Sigmoid colon (tissue), 7 donors: ENCODE data around the gene MARCO. TPM values are rescaled to one million over a fixed set of nuclear protein-coding genes. Genes with fewer than 3 reads are reported as not detected.

ENCODE experiments used
- DNase-seq: peaks from one replicate; pipeline ENCODE4 v3.0.0-alpha.2; 2019
- H3K27ac ChIP-seq, 4 donors: fragments of 200-600 bp; sonication (generic); one replicate each; pipeline ENCODE4 v1.5.1; 2016 to 2019; ENCODE audit warnings: mild to moderate bottlenecking in 1 of 4
- H3K27me3 ChIP-seq, 3 donors: fragments of 200-600 bp; sonication (generic); one replicate each; pipeline ENCODE4 v1.5.1; 2019; ENCODE audit warnings: mild to moderate bottlenecking in 1 of 3
- H3K36me3 ChIP-seq, 4 donors: fragments of 200-600 bp; sonication (generic); one replicate each; pipeline ENCODE4 v1.5.1; 2016 to 2019
- H3K4me1 ChIP-seq, 4 donors: fragments of 200-600 bp; sonication (generic); one replicate each; pipeline ENCODE4 v1.5.1; 2017 to 2019
- H3K4me3 ChIP-seq, 4 donors: fragments of 200-600 bp; sonication (generic); one replicate each; pipeline ENCODE4 v1.5.1; 2017 to 2019; ENCODE audit warnings: mild to moderate bottlenecking in 2 of 4, moderate library complexity in 1 of 4
- H3K9me3 ChIP-seq, 4 donors: fragments of 200-600 bp in 3 of 4; sonication (generic) in 3 of 4; one replicate each; pipeline versions ENCODE4 v1.5.1 to v1.6.1; 2013 to 2019
- CTCF ChIP-seq, 4 experiments: fragments of 450-650 bp in 3 of 4; fragments of 200-600 bp in 1 of 4; IDR thresholded peaks; one replicate each; pipeline ENCODE4 v1.5.1; 2016 to 2019; ENCODE audit warnings: antibody characterized with exemption in 4 of 4, mild to moderate bottlenecking in 3 of 4, moderate library complexity in 2 of 4
- EP300 ChIP-seq, 4 donors: sonication (generic); formaldehyde crosslinking; IDR thresholded peaks; one replicate each; pipeline ENCODE4 v1.6.1; 2017; ENCODE audit warnings: antibody characterized with exemption in 4 of 4
- POLR2A ChIP-seq, 2 donors: fragments of 450-650 bp; IDR thresholded peaks; one replicate each; pipeline ENCODE4 v1.6.1; 2016; ENCODE audit warnings: antibody characterized with exemption in 2 of 2, mild to moderate bottlenecking in 2 of 2, moderate library complexity in 2 of 2
- POLR2AphosphoS5 ChIP-seq, 4 donors: sonication (generic); formaldehyde crosslinking; IDR thresholded peaks; one replicate each; pipeline ENCODE4 v1.6.1; 2017; ENCODE audit warnings: antibody characterized with exemption in 4 of 4
- WGBS, 2 donors: extraction: QIAGEN DNeasy Blood & Tissue Kit; methylation state at CpG; one replicate each; pipeline ENCODE4 v1.1.7; 2013; 5-methylcytosine and 5-hydroxymethylcytosine counted together
- intact Hi-C: fragments of 100-400 bp; cut with DNase I; formaldehyde crosslinking; loops from one replicate; pipeline ENCODE4 v1.15.1; 2023
- polyA plus RNA-seq, 3 donors: library from polyadenylated mRNA; stranded (reverse); fragments of 200-250 nt; gene quantifications; one replicate each; pipeline ENCODE4 v1.2.3, GENCODE V29; 2013
- total RNA-seq, 4 donors: library from RNA; depleted of rRNA; stranded (reverse); fragments of >200 nt; gene quantifications; one replicate each; pipeline ENCODE4 v1.1.0, GENCODE V29; 2016
- donor health status: healthy with polysubstance abuse.
- donor health status: Bipolar disorder and iron deficiency.
- donor health status: healthy.

MARCO gene
- total and polyA plus RNA-seq, 7 donors: 3.3 to 18.7 (median 10.6) TPM; not detected in 1

GRCh38 chr2:118974103-118974993 is 32.4 kb downstream of the MARCO start:
- H3K4me1 ChIP-seq: no peaks in the 10 kb centered on the region
- peaks cover 0 to 7% (median 0%) of the 10 kb centered on the region in 3 donors for H3K27me3 ChIP-seq
- H3K9me3 ChIP-seq: peaks cover 0 to 2% (median 0%) of the 10 kb centered on the region in 4 donors
- no peaks in the 10 kb centered on the region for H3K36me3 ChIP-seq
- no peak overlapping the region for H3K27ac ChIP-seq
- no peak overlapping the region for H3K4me3 ChIP-seq
- TF ChIP-seq POLR2AphosphoS5 (IDR thresholded peaks at IDR 0.05) (peak in 1 of 4 donors; percentile 41), EP300 (IDR thresholded peaks at IDR 0.05) (no peak), CTCF (IDR thresholded peaks at IDR 0.05) (no peak), POLR2A (IDR thresholded peaks at IDR 0.05) (no peak)
- no peak for DNase-seq
- intact Hi-C loops: no loop called here
- WGBS, 2 donors: 70 to 77% methylated on average over 13 of the region's 13 CpGs

GRCh38 chr2:118975133-118975532 is 33.1 kb downstream of the MARCO start:
- H3K9me3 ChIP-seq: peaks cover 0 to 2% (median 0%) of the 10 kb centered on the region in 4 donors
- TF ChIP-seq EP300 (IDR thresholded peaks at IDR 0.05) (no peak), CTCF (IDR thresholded peaks at IDR 0.05) (no peak), POLR2A (IDR thresholded peaks at IDR 0.05) (no peak), POLR2AphosphoS5 (IDR thresholded peaks at IDR 0.05) (no peak)
- WGBS, 2 donors: 54 to 73% methylated on average over 5 of the region's 5 CpGs
- H3K4me1 ChIP-seq: no peaks in the 10 kb centered on the region
- no peak overlapping the region for H3K27ac ChIP-seq
- H3K36me3 ChIP-seq: no peaks in the 10 kb centered on the region
- intact Hi-C loops: no loop called here
- peaks cover 0 to 7% (median 0%) of the 10 kb centered on the region in 3 donors for H3K27me3 ChIP-seq
- no peak overlapping the region for H3K4me3 ChIP-seq
- DNase-seq: no peak

GRCh38 chr2:118978064-118978463 is 36.1 kb downstream of the MARCO start:
- Histone ChIP-seq H3K27ac (no peak overlapping the region), H3K27me3 (peaks cover 0 to 7% (median 0%) of the 10 kb centered on the region in 3 donors), H3K4me3 (no peak overlapping the region), H3K36me3 (no peaks in the 10 kb centered on the region), H3K4me1 (no peaks in the 10 kb centered on the region), H3K9me3 (peaks cover 0 to 2% (median 0%) of the 10 kb centered on the region in 4 donors)
- intact Hi-C loops: no loop called here
- no peak for TF ChIP-seq POLR2AphosphoS5 (IDR thresholded peaks at IDR 0.05)
- no peak for TF ChIP-seq POLR2A (IDR thresholded peaks at IDR 0.05)
- TF ChIP-seq EP300 (IDR thresholded peaks at IDR 0.05): no peak
- TF ChIP-seq CTCF (IDR thresholded peaks at IDR 0.05): no peak
- no peak for DNase-seq
- WGBS, 2 donors: 81 to 83% methylated on average over 2 of the region's 2 CpGs

GRCh38 chr2:118979152-118979861 is 37.3 kb downstream of the MARCO start:
- TF ChIP-seq POLR2AphosphoS5 (IDR thresholded peaks at IDR 0.05): no peak
- no peak for TF ChIP-seq EP300 (IDR thresholded peaks at IDR 0.05)
- no peak for TF ChIP-seq CTCF (IDR thresholded peaks at IDR 0.05)
- no peak for TF ChIP-seq POLR2A (IDR thresholded peaks at IDR 0.05)
- no peak overlapping the region for H3K4me3 ChIP-seq
- intact Hi-C loops: no loop called here
- H3K9me3 ChIP-seq: peaks cover 0 to 2% (median 0%) of the 10 kb centered on the region in 4 donors
- H3K27ac ChIP-seq: no peak overlapping the region
- no peaks in the 10 kb centered on the region for H3K4me1 ChIP-seq
- DNase-seq: no peak
- H3K36me3 ChIP-seq: no peaks in the 10 kb centered on the region
- WGBS, 2 donors: 89% methylated on average over 5 of the region's 5 CpGs
- H3K27me3 ChIP-seq: peaks cover 0 to 7% (median 0%) of the 10 kb centered on the region in 3 donors
